ENCODE data around the gene GNB5. TPM values are rescaled to one million over a fixed set of nuclear protein-coding genes. Genes with fewer than 3 reads are reported as not detected.
"Not testable (repeated sequence)": the region's sequence is repeated elsewhere in the genome, so short reads cannot be mapped to it uniquely, and the experiment has no call there.

The GNB5 gene
- total RNA-seq, 2 donors from 2014 or later: 27.9 to 43.2 TPM

- DNase-seq (ENCODE audit: low spot score) (no peak), ATAC-seq (ENCODE audit: insufficient number of reproducible peaks, low FRiP score, low read depth) (no peak)
- H3K4me3 ChIP-seq: no peak overlapping the region
- no peak overlapping the region for H3K27ac ChIP-seq
- no peaks in the 10 kb centered on the region for H3K27me3 ChIP-seq (replicated peaks; ENCODE audit: insufficient read depth)
- TF ChIP-seq, protein P1, sequence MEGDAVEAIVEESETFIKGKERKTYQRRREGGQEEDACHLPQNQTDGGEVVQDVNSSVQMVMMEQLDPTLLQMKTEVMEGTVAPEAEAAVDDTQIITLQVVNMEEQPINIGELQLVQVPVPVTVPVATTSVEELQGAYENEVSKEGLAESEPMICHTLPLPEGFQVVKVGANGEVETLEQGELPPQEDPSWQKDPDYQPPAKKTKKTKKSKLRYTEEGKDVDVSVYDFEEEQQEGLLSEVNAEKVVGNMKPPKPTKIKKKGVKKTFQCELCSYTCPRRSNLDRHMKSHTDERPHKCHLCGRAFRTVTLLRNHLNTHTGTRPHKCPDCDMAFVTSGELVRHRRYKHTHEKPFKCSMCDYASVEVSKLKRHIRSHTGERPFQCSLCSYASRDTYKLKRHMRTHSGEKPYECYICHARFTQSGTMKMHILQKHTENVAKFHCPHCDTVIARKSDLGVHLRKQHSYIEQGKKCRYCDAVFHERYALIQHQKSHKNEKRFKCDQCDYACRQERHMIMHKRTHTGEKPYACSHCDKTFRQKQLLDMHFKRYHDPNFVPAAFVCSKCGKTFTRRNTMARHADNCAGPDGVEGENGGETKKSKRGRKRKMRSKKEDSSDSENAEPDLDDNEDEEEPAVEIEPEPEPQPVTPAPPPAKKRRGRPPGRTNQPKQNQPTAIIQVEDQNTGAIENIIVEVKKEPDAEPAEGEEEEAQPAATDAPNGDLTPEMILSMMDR (IDR thresholded peaks at IDR 0.05): no peak
- H3K4me1 ChIP-seq (ENCODE audit: control insufficient read depth in 1 of 2, low read depth in 2 of 2): no peaks in the 10 kb centered on the region
- peaks cover 12% of the 10 kb centered on the region for H3K9me3 ChIP-seq
- H3K36me3 ChIP-seq: no peaks in the 10 kb centered on the region
Measured at GRCh38 chr15:52086011-52086786, 105.0 kb downstream of the GNB5 start.

GRCh38 chr15:52085299-52085698, 105.9 kb downstream of the GNB5 start:
- no peak overlapping the region for H3K27ac ChIP-seq
- H3K27me3 ChIP-seq (replicated peaks; ENCODE audit: insufficient read depth): no peaks in the 10 kb centered on the region
- no peak overlapping the region for H3K4me3 ChIP-seq
- H3K9me3 ChIP-seq: peaks cover 11% of the 10 kb centered on the region
- H3K36me3 ChIP-seq: no peaks in the 10 kb centered on the region
- ATAC-seq (ENCODE audit: insufficient number of reproducible peaks, low FRiP score, low read depth) (no peak), DNase-seq (ENCODE audit: low spot score) (no peak)
- TF ChIP-seq, protein P1 (IDR thresholded peaks at IDR 0.05): no peak
- no peaks in the 10 kb centered on the region for H3K4me1 ChIP-seq (ENCODE audit: control insufficient read depth in 1 of 2, low read depth in 2 of 2)

GRCh38 chr15:52083603-52084002, 107.6 kb downstream of the GNB5 start:
- Histone ChIP-seq H3K4me1 (ENCODE audit: control insufficient read depth in 1 of 2, low read depth in 2 of 2) (no peaks in the 10 kb centered on the region), H3K4me3 (no peak overlapping the region), H3K9me3 (peaks cover 8% of the 10 kb centered on the region), H3K27me3 (replicated peaks; ENCODE audit: insufficient read depth) (no peaks in the 10 kb centered on the region), H3K27ac (no peak overlapping the region), H3K36me3 (no peaks in the 10 kb centered on the region)
- DNase-seq (ENCODE audit: low spot score) (no peak), ATAC-seq (ENCODE audit: insufficient number of reproducible peaks, low FRiP score, low read depth) (no peak)
- TF ChIP-seq, protein P1 (IDR thresholded peaks at IDR 0.05): no peak

DNA sequence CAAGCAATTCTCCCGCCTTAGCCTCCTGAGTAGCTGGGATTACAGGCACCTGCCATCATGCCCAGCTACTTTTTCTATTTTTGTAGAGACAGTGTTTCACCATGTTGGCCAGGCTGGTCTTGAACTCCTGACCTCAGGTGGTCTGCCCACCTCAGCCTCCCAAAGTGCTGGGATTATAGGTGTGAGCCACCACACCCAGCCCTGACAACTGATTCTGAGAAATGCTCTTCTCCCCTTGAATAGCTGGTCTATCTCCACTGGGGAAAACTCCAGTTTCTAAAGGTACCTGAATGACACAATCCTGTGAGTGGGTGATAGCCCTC, 108.2 kb downstream of the GNB5 start:
- not testable (repeated sequence) for H3K4me3 ChIP-seq; H3K36me3 ChIP-seq; ATAC-seq (ENCODE audit: insufficient number of reproducible peaks, low FRiP score, low read depth); H3K27ac ChIP-seq; H3K27me3 ChIP-seq (replicated peaks; ENCODE audit: insufficient read depth); H3K9me3 ChIP-seq; H3K4me1 ChIP-seq (ENCODE audit: control insufficient read depth in 1 of 2, low read depth in 2 of 2); DNase-seq (ENCODE audit: low spot score)

DNA sequence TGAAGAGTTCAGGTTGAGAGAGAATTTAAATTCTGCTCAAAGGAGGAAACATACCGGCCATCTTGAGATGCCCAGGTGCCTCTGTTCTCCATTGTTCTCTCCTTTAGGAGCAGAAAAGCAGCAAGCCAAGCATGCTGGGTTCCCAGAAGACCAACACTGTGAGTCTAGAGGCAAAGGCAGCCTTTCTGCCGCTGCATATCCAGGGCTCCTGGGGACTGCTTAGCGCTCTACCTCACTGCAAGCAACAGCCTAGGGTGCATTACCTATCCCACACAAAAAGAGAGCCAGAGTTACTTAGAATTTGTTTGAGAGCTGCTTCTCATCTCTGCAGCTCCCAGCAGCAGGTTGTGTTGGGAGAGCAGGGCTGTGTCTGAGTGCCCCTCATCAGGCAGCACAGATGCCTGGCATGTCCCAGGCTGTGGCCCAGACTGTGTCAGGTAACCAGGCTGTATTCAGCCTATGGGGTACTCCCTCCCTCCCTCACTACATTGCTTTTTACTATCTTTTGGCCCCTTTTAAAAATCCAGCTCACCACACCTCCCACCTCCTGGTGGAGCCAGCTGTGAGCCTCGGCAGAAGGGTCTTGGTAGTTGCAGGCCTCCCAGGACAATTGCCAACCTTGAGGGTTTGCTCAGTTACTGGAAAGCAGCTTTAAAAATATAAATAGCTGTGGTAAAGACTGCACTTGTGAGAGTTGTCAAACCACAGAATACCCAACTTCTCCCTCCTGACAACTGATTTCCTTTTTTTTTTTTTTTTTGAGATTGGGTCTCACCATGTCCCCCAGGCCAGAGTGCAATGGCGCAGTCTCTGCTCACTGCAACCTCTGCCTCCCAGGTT, 108.8 kb downstream of the GNB5 start:
- ATAC-seq (ENCODE audit: insufficient number of reproducible peaks, low FRiP score, low read depth): no peak
- no peak overlapping the region for H3K4me3 ChIP-seq
- H3K27ac ChIP-seq: no peak overlapping the region
- TF ChIP-seq, protein P1 (IDR thresholded peaks at IDR 0.05): no peak
- peaks cover 8% of the 10 kb centered on the region for H3K9me3 ChIP-seq
- H3K27me3 ChIP-seq (replicated peaks; ENCODE audit: insufficient read depth): no peaks in the 10 kb centered on the region
- DNase-seq (ENCODE audit: low spot score): no peak
- no peaks in the 10 kb centered on the region for H3K36me3 ChIP-seq
- no peaks in the 10 kb centered on the region for H3K4me1 ChIP-seq (ENCODE audit: control insufficient read depth in 1 of 2, low read depth in 2 of 2)

All from thoracic aorta (tissue), 2 donors.